Small intestine (tissue), 7 donors: ENCODE results near the gene CACNB2. TPM values are rescaled to one million over a fixed set of nuclear protein-coding genes. Genes with fewer than 3 reads are reported as not detected.
A peak's percentile ranks its signal among the peaks of the same experiment; 100 is the strongest.

ENCODE experiments used
- DNase-seq, 2 donors: peaks; one replicate each; pipeline versions ENCODE4 v3.0.0 to v3.0.0-alpha.2; 2013
- FAIRE-seq: peaks from 2 replicates; lab custom pipeline; 2012; peaks lifted over from hg19 to GRCh38; lab: Jason Lieb, UNC
- H3K27ac ChIP-seq, 3 donors: one replicate each; pipeline ENCODE4 v1.5.1; 2013; ENCODE audit warnings: low read length in 2 of 3, mild to moderate bottlenecking in 2 of 3, control low read depth in 1 of 3, inconsistent platforms in 1 of 3, low read depth in 1 of 3, moderate library complexity in 1 of 3
- H3K27me3 ChIP-seq, 3 donors: one replicate each; pipeline ENCODE4 v1.6.1; 2013; ENCODE audit warnings: low read length in 3 of 3, inconsistent platforms in 1 of 3; ENCODE audit not compliant: control insufficient read depth in 3 of 3, insufficient read depth in 3 of 3
- H3K36me3 ChIP-seq, 3 donors: one replicate each; pipeline ENCODE4 v1.6.1; 2013; ENCODE audit warnings: low read length in 3 of 3, inconsistent platforms in 1 of 3, low read depth in 1 of 3, mild to moderate bottlenecking in 1 of 3, moderate library complexity in 1 of 3; ENCODE audit not compliant: control insufficient read depth in 3 of 3, insufficient read depth in 2 of 3
- H3K4me1 ChIP-seq, 3 donors: one replicate each; pipeline ENCODE4 v1.6.1; 2013; ENCODE audit warnings: low read length in 2 of 3, inconsistent platforms in 1 of 3, low read depth in 1 of 3, mild to moderate bottlenecking in 1 of 3, moderate library complexity in 1 of 3; ENCODE audit not compliant: control insufficient read depth in 3 of 3, insufficient read depth in 2 of 3
- H3K4me3 ChIP-seq, 3 donors: one replicate each; pipeline ENCODE4 v1.5.1; 2013; ENCODE audit warnings: low read length in 3 of 3, control low read depth in 1 of 3, inconsistent platforms in 1 of 3, low read depth in 1 of 3, mild to moderate bottlenecking in 1 of 3, moderate library complexity in 1 of 3
- H3K9me3 ChIP-seq, 2 donors: one replicate each; pipeline ENCODE4 v1.6.1; 2013; ENCODE audit warnings: low read depth in 1 of 2, low read length in 1 of 2; ENCODE audit not compliant: control insufficient read depth in 2 of 2, insufficient read depth in 1 of 2
- WGBS, 3 donors: extraction: QIAGEN DNeasy Blood & Tissue Kit; methylation state at CpG; one replicate each; pipeline ENCODE4 v1.1.7; 2013; 5-methylcytosine and 5-hydroxymethylcytosine counted together
- polyA plus RNA-seq, 4 donors: library from polyadenylated mRNA; stranded (reverse) in 3 of 4; unstranded in 1 of 4; fragments of 200-250 nt in 3 of 4; fragments of 120-200 nt in 1 of 4; gene quantifications; one replicate each; pipeline versions ENCODE4 v1.2.1 to v1.2.3, GENCODE V29; 2013
- donor health status: healthy with polysubstance abuse.
- donor health status: control.
- donor health status: control.
- donor health status: Bipolar disorder and iron deficiency.
- donor health status: healthy.

CACNB2 gene
- polyA plus RNA-seq, 4 donors = 0.27 to 18.4 (median 2.3) TPM

GRCh38 chr10:18401416-18402195 lies 261.4 kb downstream of the CACNB2 start:
- peaks cover 0 to 3% (median 2%) of the 10 kb centered on the region in 3 donors for H3K4me1 ChIP-seq
- DNase-seq (no peak), FAIRE-seq (no peak)
- no peak overlapping the region for H3K27ac ChIP-seq
- H3K9me3 ChIP-seq = no peaks in the 10 kb centered on the region
- 82 to 86% (median 84%) methylated on average over 12 of the region's 12 CpGs for WGBS, 3 donors
- peak overlapping the region in 1 of 3 donors; percentile 20 for H3K4me3 ChIP-seq
- H3K36me3 ChIP-seq = no peaks in the 10 kb centered on the region
- H3K27me3 ChIP-seq = no peaks in the 10 kb centered on the region

GRCh38 chr10:18402853-18403252 lies 262.6 kb downstream of the CACNB2 start:
- no peak for FAIRE-seq
- 85 to 93% (median 89%) methylated on average over 3 of the region's 3 CpGs for WGBS, 3 donors
- no peaks in the 10 kb centered on the region for H3K36me3 ChIP-seq

GRCh38 chr10:18404530-18404929 lies 264.3 kb downstream of the CACNB2 start:
- H3K4me3 ChIP-seq = no peak overlapping the region
- H3K36me3 ChIP-seq = no peaks in the 10 kb centered on the region
- no peak for FAIRE-seq
- no peak for DNase-seq
- no peaks in the 10 kb centered on the region for H3K9me3 ChIP-seq
- WGBS, 3 donors = 79 to 86% (median 81%) methylated on average over 5 of the region's 5 CpGs
- H3K27ac ChIP-seq = no peak overlapping the region
- H3K4me1 ChIP-seq = peaks cover 0 to 3% (median 2%) of the 10 kb centered on the region in 3 donors
- H3K27me3 ChIP-seq = no peaks in the 10 kb centered on the region

More at GRCh38 chr10:18402853-18403252, 262.6 kb downstream of the CACNB2 start:
- DNase-seq = no peak
- peaks cover 0 to 3% (median 2%) of the 10 kb centered on the region in 3 donors for H3K4me1 ChIP-seq
- H3K27ac ChIP-seq = no peak overlapping the region
- no peak overlapping the region for H3K4me3 ChIP-seq
- no peaks in the 10 kb centered on the region for H3K27me3 ChIP-seq
- no peaks in the 10 kb centered on the region for H3K9me3 ChIP-seq

GRCh38 chr10:18406136-18406535 lies 265.9 kb downstream of the CACNB2 start:
- Histone ChIP-seq H3K4me3 (no peak overlapping the region), H3K27me3 (no peaks in the 10 kb centered on the region), H3K36me3 (no peaks in the 10 kb centered on the region), H3K4me1 (no peaks in the 10 kb centered on the region), H3K27ac (no peak overlapping the region), H3K9me3 (no peaks in the 10 kb centered on the region)
- FAIRE-seq = no peak
- DNase-seq = peak in 1 of 2 donors; percentile 30
- WGBS, 3 donors = 87 to 95% (median 93%) methylated on average over 4 of the region's 4 CpGs

GRCh38 chr10:18409599-18410397 lies 269.6 kb downstream of the CACNB2 start:
- FAIRE-seq (no peak), DNase-seq (peak in 1 of 2 donors; percentile 30)
- H3K4me1 ChIP-seq = no peaks in the 10 kb centered on the region
- H3K27ac ChIP-seq = no peak overlapping the region
- 72 to 90% (median 78%) methylated on average over 4 of the region's 4 CpGs for WGBS, 3 donors
- H3K36me3 ChIP-seq = no peaks in the 10 kb centered on the region
- H3K4me3 ChIP-seq = no peak overlapping the region
- no peaks in the 10 kb centered on the region for H3K27me3 ChIP-seq
- H3K9me3 ChIP-seq = no peaks in the 10 kb centered on the region

- DNase-seq (no peak), FAIRE-seq (no peak)
- 36 to 43% (median 40%) methylated on average over 2 of the region's 2 CpGs for WGBS, 3 donors
- H3K9me3 ChIP-seq = no peaks in the 10 kb centered on the region
- no peak overlapping the region for H3K4me3 ChIP-seq
- H3K36me3 ChIP-seq = no peaks in the 10 kb centered on the region
- H3K27ac ChIP-seq = no peak overlapping the region
- no peaks in the 10 kb centered on the region for H3K4me1 ChIP-seq
- no peaks in the 10 kb centered on the region for H3K27me3 ChIP-seq
Measured at GRCh38 chr10:18414061-18414460, 273.8 kb downstream of the CACNB2 start.

- Histone ChIP-seq H3K27ac (no peak overlapping the region), H3K9me3 (no peaks in the 10 kb centered on the region), H3K36me3 (no peaks in the 10 kb centered on the region), H3K4me3 (no peak overlapping the region), H3K27me3 (no peaks in the 10 kb centered on the region), H3K4me1 (no peaks in the 10 kb centered on the region)
- 84 to 87% (median 87%) methylated on average over 15 of the region's 15 CpGs for WGBS, 3 donors
- DNase-seq (no peak), FAIRE-seq (no peak)
Measured at GRCh38 chr10:18417950-18418527, 277.8 kb downstream of the CACNB2 start.

- FAIRE-seq = no peak
- no peak for DNase-seq
- Histone ChIP-seq H3K27ac (no peak overlapping the region), H3K4me1 (no peaks in the 10 kb centered on the region), H3K4me3 (no peak overlapping the region), H3K27me3 (no peaks in the 10 kb centered on the region), H3K9me3 (no peaks in the 10 kb centered on the region), H3K36me3 (no peaks in the 10 kb centered on the region)
- WGBS, 3 donors = 71 to 88% (median 79%) methylated on average over 9 of the region's 9 CpGs
Measured at GRCh38 chr10:18418541-18419215, 278.5 kb downstream of the CACNB2 start.
